KG1 (cell line): ENCODE data around the gene IRF2.

ENCODE experiments used
- DNase-seq: peaks from one replicate; lab custom pipeline; 2025; lab: John Stamatoyannopoulos, UW

The IRF2 gene

DNA sequence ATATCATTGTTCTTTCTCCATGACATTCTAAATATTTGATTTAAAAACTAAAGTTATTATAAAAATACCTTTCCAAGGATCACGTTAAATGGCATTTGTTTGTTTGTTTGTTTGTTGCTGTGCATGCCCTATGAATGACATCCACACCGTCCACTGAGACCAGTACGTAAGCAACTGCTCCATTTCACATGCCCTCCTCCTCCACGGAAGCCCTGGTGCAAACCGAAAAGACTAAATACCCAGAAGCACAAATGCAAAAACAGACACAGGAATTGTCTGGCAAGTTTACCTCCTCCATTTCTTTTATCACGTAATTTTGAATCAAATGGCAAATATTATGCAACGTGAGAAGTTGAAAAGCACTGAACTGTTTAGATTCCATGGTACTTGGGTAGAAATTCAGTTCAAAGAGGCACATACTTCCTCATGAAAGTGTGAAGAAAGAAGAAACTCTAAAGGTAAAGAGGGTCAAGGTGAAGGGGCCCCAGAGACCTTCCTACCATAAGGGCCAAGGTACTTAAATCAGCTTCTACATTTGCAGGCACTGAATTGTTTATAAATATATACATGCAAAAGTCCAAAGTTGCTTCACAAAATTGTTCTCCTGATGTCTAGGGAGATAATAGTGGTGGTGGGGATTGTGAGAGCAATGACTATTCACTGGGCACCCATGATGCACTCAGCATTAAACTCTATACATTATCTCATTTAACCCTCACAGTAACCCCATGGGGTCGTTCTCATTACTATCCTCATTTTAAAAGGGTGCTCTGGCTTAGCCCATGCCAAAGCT, 23.4 kb downstream of the IRF2 start:
- no peak for DNase-seq

DNA sequence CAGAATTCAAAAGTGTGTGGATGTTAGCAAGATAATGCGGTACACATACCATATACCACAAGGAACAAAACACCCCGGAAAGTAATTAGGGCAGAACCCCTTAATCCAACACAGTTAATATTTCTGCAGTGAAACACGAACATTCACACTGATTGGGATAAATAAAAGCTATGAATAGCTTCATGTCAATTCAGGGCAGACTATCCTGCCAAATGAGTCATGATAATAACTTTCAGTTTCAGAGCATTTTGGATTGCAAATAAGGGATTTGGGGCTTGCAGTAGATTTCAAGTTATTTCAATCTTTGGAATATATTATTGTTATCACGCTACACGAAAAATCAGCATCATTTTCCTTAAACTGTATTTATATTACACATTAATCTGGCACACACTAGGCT, 24.3 kb downstream of the IRF2 start:
- no peak for DNase-seq

DNA sequence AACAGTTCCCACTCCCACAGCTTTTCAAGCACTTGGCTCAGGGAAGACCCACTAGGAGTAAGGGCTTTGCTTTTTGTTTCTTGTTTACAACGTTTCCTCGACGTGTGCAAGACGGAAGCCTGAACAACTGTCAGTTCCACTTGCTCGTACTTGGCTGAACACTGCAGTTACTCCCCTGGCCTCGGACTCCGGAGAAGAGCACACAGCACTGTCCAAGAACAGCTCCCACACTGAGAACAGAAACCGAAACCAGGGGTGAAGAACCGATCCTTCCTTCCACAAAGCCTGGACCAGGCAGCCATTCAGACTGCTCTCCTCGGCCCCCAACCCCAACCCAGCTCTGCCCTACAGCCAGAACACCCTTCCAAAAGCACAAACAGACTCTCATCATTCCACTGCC, 25.5 kb downstream of the IRF2 start:
- no peak for DNase-seq

DNA sequence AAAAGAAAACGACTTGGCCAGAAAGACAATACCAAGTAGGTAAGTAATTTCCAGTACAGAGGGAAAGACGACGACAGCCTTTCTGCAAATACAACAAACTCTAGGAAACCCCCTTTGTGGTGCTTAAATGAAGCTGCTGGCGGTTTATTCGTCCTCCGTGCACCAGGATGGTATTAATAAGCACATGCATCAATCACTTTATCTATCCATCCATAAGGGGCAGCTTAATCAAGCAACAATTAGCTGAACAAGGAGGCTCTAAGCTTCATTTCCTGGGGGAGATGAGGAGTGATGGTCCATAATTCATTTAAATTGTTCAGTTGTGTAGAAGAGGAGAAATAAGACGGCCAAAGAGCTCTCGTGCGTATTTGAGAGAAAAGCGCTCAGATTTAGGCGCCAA, 26.2 kb downstream of the IRF2 start:
- no peak for DNase-seq

DNA sequence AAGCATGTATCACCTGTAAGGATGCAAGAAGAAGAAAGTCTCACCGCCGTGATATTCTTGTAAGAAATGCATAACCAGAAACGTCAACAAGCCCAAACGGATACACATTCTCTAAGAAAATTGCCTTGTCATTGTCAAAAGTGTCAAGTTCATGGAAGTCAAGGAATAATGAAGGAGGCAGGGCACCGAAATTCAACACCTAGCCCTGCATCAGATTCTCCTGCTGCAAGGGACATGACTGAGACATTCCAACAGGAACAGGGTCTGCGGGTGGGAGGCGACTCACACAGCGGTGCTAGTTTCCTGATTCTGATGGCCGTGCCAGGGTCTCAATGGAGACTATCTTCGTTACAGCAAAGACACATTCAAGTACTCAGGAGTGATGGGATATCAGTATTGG, 26.7 kb downstream of the IRF2 start:
- DNase-seq: no peak

DNA sequence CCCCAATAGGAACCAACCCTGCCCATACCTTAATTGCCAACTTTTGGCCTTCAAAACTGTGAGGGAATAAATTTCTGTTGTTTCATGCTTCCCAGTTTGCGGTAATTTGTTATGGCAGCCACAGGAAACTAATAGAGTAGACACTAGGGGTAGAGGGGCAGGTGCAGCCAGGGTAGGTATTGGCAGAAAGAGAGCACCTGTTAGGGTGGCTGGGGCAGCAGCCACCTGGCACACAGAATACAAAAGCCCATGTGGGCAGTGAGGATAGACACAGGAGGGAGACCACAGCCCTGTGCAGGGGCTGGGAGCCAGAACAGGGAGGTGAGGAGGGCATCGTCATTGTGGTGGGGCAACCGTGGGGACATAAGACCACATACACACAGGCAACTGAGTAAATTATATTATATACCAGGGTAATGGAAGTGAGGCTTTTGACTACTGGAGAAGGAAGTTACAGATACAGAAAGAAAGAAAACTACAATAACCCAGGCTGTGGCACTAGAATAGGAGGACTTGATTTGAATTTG, 28.2 kb downstream of the IRF2 start:
- no peak for DNase-seq

DNA sequence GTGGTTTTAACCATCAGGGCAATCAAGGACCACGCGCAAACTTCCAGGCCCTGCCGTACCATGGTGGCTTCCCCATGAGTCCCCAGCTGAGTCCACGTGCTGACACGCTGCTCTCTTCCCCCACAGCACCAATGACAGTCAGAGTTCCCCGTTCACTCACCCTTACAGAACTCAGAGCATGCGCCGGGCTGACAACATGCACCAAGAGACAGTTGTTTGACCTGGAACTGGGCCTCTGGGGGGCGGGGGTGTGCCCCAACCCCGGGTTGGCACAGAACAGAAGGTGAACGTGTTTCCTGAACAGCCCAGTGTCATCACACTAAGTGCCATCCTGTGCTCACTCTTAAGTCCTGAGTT, 29.4 kb downstream of the IRF2 start:
- no peak for DNase-seq

DNA sequence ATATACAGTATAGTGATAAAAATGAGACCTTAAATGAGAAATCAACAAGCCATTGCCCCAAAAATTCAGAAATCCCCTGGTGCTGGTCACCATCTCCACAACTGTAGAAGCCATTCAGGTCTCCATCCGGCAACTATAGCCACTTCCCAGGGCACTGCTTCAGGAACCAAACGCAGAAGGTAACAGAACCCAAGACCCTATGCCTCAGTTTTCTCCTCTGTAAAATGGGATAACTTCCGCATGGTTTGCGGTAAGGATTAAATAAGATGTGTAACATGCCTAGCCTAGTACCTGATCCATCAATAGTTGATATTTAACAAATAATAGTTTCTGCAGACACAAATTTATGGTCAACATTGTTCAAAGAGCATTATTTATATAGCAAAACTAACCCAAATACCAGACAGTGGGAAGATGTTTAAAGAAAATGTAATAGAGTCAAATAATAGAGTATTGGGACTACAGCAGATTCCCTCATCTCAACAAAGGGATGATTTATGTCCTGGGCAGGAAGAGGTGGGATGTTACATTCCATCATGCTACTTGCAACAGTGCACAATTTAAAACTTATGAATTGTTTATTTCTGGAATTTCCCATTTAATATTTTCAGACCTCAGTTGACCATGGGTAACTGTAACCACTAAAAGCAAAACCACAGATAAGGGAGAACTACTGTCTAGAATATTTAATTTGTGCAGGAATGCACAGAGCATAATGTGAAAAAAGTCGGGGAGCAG, 30.0 kb downstream of the IRF2 start:
- no peak for DNase-seq

DNA sequence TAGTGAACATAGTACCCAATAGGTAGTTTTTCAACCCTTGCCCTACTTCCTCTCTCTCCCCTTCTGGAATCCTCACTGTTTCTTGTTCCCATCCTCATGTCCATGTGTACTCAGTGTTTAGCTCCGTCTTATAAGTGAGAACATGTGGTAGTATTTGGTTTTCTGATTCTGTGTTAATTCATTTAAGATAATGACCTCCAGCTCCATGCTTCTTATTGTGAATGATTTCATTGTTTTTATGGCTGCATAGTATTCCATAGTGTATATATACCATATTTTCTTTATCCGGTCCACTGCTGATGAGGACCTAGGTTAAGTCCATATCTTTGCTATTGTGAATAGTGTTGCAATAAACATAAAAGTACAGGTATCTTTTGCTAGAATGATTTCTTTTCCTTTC, 31.0 kb downstream of the IRF2 start:
- DNase-seq: no peak

DNA sequence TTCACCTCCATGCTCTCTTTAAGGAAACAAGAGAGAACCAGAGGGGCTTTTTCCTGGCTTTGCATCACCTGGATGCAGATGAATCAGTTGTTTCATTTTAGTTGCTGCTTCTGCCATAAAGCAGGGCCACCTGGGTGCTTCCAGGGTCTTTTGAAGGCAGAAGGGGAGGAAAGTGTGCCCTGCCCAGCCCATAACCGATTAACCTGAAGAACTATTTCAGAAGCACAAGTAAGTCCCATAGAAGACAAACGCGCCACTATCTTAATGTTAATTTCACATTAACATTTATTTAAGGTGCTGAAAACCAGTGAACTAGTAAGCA, 32.1 kb downstream of the IRF2 start:
- DNase-seq: no peak

DNA sequence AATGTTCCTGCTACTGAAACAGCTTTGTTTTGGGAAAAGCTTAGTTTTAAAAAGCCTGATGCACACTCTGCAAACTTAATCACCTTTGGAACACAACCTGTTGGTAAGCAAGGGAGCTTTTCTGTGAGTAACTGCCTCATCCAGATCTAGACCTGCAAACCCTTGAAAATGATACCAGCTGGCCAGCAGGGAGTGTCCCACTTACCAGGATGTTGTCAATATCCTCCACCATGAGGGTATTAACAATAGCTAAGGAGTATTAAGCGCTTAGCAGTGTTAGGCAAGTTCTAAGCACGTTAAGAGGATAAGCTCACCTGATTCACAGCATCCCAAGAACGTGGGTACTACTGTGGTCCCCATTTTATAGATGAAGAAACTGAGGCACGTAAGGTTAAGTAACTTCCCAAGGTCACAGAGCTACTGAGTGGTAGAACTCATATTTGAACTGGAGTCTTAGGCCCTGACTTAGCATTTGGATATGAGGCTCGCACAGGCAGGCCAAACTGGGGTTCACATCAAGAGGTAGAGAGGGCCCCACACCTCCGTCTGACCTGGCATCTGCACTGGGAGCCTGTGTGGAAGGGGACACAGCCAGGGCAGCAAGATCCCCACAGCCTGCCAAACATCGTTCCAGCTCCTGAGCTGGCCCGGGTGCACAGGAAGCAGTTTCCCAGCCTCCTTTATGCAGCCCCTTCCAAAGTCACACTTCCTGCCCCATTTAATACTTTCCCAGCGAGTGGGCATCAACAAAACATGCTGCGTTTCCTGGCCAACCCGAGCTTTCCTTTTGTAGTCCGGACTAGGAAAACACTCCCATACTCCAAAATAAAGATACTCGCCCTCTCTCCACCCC, 32.7 kb downstream of the IRF2 start:
- DNase-seq: no peak

DNA sequence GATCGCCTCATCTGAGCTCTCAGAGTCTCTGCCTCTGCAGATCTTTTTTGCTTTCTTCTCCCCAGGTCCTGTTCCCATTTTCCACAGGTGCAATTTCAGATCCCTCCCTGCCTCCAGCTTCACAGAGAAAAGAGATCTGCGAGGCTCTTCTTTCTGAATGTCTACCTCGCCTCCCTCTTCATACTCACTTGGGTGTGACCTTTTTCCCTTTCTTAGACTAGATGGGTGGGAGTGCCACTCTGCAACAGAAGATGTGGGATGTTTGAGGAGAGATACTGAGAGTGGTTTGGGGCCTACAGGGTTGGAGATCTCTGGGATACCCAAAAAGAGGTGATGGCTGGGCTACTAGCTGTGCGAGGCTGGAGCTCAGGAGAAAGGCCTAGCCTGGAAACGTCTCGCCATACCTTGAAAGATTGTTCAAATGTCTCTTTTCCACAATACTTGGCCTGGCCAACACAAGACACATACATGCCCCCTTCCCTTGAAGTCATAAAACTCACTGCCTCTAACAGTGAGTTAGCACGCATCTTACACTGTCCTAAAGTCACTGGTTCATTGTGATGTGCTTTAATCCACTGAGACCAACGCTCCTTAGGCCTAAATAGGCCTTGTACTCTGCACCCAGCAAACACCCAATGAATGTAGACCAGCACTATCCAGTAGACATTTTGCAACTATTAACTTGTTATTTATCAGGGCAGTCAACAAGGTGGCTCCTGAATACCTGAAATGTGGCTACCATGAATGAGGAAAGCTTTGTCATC, 33.6 kb downstream of the IRF2 start:
- no peak for DNase-seq

DNA sequence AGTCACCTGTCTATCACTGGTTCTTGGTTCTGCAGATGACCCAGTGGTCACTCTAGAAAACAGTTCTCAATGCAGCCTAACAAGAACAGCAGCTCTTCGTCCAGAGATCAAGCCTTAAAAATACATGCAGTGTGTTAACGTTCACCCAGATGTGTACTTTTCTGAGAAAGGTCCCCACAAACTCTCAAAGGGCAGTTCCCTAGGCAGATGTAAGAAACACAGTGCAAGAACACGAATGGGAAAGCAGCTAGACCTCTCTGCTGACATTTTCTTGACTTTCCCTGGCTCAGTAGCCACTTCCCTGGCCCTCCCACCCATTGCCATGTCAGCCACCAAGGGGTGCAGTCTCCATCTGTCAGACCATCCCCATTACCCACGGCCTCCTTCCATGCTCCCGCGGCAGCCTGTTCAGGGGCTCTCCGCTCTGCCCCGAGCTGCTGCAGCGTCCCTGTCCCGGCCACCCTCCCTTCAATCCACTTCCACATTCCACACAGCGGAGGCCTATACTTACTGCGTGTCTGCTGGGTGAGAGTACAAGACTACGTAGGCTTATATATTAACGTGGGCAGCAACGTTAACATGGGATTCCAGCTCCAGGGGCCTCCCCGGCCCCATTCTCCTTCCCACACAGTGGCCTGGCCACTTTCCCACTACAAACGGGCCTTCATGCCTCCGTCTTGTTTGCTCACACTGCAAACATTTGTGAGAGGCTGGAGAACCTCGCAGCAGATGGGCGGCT, 34.3 kb downstream of the IRF2 start:
- DNase-seq: no peak

DNA sequence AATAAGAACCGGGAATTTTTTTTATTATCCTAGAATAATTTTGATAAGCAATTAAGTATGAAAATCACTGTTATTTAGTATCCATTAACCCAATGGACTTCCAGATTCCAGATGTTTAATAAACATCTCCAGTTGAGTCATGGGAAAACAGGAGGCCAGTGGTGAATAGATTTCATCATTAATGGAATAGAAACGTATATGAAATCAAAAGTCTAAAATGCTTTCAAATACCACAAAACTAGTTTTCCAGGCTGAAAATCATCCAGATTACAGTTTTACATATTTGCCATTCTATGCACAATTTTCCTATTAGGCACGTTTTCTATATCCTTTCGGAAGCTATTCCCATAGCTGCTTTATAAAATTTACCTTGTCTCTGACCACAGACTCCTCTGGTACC, 35.0 kb downstream of the IRF2 start:
- DNase-seq: no peak

DNA sequence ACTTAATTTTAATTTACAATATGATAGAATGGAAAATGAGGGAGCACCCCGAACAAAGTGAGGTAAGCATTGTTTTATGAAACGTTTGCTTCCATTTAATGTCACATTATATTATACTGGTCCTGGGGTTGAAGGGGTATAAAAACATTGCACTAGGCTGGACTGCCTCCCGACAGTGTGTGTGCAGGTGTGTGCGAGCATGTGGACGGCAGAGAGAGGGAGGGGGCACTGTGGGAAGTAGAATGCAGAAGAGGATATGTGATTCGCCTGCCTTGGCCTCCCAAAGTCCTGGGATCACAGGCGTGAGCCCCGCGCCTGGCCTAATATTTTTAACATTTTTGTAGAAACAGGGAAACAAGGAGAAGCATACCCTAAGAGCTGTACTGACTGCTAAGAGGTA, 36.0 kb downstream of the IRF2 start:
- DNase-seq: no peak

DNA sequence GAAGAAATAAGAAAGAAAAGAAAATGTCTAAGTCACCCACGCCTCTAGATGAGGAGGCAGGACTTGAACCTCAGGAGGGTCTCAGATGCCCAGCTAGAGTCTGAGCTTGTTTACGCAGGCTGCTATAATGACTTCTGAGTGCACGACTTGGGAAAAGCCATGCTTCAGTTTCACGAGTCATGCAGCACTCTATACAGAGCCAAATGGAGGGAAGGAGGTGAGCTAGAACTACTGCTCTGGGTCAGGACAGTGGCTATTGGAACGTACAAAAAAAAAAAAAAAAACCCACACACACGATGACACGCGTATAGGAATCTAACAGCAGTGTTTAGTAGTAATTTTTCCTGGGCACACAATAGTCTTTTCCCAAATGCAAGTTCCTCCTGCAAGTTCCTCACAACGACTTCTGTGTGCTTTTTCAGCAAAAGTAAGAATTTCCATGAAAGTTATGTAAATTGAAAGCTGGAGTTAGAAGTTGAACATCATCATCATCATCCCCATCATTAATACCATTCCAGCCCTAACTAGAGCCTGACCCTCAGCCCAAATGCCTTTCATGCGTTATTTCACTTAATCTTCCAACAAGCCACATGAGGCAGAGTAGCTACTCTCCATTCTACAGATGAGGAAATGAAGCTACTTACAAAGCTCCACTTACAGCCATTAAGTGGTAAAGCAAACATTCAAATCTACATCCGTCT, 36.6 kb downstream of the IRF2 start:
- DNase-seq: no peak

DNA sequence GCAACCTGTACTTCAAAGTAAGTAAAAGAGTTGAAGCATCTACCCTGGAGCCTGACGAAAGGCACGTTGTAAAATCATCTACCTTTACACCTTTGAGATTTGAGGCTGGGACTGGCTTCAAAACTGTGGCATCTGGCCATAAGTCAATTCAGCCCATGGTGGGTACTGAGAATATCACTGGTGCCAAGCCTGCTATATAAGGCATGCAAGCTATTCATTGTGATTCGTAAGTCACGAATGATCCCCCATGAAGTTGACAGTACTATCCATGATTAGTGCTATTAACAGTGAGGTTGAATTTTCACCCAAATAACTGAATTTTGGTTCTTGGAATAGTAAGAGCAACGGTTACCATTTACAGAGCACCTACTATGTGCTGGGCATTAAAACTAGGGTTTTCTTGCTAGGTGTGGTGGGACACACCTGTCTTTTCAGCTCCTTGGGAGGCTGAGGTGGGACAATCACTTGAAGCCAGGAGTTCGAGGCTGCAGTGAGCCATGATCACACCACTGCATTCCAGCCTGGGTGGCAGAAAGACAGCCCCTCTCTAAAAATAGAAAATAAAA, 39.8 kb downstream of the IRF2 start:
- no peak for DNase-seq

DNA sequence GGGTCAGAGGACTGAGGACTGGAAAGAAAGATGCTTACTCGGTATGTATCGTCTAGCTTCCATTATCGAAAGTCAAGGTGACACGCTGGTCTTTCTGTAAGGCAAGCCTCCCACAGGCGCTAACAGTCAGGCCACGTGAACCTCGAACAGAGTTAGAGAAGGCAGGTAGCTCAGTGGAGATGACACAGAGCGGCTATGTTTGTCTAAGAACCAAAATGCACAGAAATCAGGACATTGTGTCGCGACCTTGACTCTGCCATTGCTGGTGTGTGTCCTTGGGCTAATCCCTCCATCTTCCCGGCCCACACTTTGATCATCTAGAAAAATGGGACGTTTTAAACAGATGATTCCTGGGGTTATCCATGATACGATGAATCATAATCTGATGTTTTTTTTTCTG, 40.3 kb downstream of the IRF2 start:
- no peak for DNase-seq

DNA sequence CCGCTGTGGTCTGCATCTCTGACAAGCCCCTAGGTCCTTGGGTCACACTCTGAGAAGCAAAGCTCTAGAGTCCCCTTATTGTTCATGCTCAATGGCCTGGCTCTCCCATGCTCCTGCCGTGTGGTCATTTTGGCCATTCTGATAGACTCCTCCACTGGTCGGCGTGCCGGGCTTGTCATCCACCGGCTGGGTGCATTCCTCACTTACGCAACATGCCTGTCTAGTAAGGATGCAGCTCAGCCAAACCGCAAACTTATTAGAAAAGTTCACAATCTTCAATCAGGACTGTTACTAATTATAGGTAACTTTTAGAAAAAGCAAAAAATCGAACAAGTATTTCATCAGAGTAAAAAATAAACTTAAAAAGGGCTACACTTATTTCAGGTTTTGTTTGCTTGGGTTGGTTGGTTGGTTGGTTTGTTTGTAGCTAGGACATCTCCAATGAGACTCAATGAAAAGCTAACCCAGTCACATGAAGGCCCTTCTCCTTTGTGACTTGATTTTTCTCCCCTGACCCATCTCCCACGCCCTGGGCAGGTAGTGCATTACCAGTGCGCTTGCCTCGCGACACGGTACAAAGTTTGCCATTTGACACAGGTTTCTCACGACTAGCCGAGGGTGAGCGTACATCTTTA, 41.0 kb downstream of the IRF2 start:
- DNase-seq: no peak
